ENCODE results near the gene GPD1.
"Not testable (repeated sequence)": the region's sequence is repeated elsewhere in the genome, so short reads cannot be mapped to it uniquely, and the experiment has no call there.

GPD1 gene

GRCh38 chr12:50074936-50075807 is 28.6 kb upstream of the GPD1 start:
- DNase-seq, result peak; percentile 44 to 71

- DNase-seq, result no peak
Observed at GRCh38 chr12:50075808-50076170, 28.0 kb upstream of the GPD1 start.

DNA sequence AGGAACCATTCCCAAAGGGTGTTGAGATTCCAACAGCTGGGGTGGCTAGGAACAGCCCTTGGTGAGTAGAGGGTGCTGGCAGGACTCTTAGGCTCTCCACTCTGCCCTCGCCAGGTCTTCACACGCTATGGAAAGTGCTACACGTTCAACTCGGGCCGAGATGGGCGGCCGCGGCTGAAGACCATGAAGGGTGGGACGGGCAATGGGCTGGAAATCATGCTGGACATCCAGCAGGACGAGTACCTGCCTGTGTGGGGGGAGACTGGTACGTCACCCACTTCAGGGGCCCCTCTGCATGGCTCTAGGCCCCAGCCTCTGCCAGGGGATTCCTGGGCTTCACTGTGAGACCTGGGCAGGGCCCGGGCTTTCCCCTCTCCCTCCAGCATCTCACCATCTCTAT is 26.7 kb upstream of the GPD1 start:
- no peak for DNase-seq

DNA sequence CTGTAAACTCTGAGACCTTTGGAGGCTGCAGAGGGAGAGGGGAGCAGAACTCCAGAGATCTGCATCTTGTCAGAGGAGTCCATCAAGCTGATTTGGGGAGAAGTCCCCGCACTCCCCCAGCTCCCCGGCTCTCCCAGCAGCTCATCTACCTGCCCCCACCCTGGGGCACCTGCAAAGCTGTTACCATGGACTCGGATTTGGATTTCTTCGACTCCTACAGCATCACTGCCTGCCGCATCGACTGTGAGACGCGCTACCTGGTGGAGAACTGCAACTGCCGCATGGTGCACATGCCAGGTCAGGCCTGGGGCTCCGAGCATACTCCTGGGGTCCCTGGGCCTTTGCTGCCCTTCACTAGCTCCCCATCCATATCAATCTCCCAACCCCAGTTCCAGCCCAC is 25.5 kb upstream of the GPD1 start:
- no peak for DNase-seq

DNA sequence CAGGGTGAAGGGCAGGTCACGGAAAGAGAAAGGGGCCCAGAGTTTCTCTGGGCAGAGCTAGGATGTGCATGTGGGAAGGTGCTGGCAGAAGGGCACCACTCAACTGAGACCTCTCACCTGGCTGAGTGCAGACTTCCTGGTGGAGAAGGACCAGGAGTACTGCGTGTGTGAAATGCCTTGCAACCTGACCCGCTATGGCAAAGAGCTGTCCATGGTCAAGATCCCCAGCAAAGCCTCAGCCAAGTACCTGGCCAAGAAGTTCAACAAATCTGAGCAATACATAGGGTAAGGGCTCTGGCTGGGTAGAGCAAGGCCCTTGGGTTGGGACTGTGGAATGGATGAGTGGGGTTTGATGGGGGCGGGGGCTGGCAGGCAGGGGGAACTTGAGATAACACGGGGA is 24.0 kb upstream of the GPD1 start:
- DNase-seq, result no peak

DNA sequence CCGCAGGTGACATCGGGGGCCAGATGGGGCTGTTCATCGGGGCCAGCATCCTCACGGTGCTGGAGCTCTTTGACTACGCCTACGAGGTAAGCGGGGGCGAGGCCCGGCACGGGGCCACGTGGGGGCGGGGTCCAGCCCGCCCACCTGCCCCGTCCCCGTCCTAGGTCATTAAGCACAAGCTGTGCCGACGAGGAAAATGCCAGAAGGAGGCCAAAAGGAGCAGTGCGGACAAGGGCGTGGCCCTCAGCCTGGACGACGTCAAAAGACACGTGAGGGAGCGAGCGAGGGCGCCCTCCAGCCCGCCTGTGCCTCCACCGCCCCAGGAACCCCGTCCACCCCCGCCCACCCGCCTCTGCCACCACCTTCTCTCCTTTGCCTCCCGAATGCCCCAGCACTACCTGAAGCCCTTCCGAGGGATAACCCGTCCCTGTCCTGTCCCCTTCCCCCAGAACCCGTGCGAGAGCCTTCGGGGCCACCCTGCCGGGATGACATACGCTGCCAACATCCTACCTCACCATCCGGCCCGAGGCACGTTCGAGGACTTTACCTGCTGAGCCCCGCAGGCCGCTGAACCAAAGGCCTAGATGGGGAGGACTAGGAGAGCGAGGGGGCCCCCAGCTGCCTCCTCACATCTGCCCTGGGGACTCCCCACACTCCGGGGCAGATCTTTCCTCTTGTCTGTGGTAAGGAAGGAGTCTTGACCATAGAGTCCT is 22.6 kb upstream of the GPD1 start:
- no peak for DNase-seq

DNA sequence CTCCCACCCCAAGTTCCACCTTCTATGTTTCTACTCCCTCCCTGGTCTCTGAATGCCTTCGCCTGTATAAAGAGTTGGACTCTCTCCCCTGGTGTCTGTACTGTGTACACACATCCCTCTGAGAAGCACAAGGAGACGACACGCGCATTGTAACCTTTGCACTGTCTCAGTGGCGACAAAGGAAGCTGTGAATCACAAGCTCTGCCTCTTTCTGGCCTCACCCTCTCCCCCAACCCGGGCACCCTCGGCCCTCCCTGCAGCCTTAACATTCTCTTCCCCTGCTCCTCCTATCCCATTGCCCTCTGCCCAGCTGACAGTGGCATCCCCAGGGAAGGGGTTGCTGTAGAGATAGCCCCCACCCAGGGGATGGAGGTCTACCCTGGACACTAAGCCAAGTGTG is 21.2 kb upstream of the GPD1 start:
- no peak for DNase-seq

DNA sequence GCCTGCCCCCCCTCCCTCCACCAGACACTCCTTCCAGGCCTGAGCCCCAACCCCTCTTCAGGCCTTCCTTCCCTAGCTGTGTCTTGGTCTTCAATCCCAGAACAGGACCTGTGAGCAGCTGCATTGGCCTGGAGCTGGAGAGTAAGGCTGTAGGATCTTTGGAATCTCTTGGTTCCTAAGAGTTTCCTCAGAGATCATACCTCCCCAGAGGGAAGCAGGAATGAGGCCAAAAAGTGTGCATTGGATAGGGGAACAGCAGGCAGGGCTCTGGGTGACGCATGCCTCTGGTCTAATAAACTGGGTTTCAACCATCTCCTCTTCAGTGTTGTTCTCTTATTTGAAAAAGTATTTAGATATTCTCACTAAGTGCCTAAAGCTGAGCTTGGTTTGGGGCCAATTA is 20.5 kb upstream of the GPD1 start:
- no peak for DNase-seq

DNA sequence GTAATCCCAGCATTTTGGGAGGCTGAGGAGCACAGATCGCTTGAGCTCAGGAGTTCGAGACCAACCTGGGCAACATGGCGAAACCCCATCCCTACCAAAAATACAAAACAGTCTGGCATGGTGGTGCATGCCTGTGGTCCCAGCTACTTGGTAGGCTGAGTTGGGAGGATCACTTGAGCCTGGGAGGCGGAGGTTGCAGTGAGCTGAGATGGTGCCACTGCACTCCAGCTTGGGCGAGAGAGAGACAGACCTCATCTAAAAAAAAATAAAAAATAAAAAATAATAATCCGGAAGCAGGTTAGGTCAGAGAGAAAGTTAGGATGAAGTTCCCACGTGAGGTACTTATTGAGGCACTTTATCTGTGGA is 19.4 kb upstream of the GPD1 start:
- DNase-seq, result not testable (repeated sequence)

DNA sequence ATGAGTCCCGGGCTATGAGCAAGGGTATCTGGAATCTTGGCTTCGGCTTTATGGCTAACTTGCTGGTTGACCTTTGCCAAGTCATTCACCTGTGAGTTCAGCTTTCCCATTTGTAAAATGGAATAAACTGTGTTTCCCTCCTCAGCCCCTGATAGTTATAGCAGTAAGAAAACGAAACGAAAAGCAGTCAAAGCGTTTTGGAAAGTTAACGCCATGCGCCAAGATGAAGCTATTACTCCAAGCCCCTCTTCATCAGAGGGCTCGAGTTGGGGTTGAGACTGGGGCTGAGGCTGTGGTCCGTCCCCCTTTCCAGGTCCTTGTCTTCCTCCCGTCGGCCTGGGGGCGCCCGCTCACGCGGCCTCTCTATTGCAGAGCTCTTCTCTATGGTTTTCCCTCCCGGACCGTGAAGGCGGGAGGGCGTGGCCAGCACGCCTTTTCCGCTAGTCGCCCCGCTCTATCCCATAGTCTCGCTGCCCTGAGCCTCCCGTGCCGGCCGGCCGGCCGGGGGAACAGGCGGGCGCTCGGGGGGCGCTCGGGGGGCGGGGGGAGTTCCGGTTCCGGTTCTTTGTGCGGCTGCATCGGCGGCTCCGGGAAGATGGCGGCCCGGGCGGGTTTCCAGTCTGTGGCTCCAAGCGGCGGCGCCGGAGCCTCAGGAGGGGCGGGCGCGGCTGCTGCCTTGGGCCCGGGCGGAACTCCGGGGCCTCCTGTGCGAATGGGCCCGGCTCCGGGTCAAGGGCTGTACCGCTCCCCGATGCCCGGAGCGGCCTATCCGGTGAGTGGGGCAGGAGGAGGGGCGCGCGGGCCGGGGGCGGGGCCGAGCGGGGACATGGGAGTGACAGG is 18.8 kb upstream of the GPD1 start, which contains the start of gene SMARCD1:
Gene SMARCD1 (plus strand): TSS at position 568 of the 840 bp plus-strand sequence. CDS start 28 bp downstream, at position 596.
- DNase-seq, result peak; percentile 87 to 92

DNA sequence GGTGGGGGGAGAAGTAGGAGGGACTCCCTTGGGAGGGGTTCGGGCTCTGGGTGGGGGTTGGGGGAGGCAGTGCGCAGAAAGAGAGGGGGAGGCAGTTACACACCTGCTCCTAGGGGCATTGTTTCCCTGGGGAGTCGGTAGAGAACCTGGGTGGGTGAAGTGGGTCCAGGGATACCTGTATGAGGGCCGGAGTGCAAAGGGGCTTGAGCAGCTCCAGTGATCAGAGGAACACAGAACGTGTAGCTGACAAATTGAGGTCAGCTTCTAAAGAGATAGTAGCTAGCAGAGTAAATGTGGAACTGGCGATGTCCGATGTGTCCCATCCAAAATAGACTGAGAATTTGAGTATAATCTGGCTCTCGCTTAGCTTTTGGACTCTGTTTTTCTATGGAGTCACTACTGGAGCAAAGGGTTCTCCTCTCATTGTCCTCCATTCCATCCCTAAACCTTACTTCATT is 18.2 kb upstream of the GPD1 start:
- no peak for DNase-seq

DNA sequence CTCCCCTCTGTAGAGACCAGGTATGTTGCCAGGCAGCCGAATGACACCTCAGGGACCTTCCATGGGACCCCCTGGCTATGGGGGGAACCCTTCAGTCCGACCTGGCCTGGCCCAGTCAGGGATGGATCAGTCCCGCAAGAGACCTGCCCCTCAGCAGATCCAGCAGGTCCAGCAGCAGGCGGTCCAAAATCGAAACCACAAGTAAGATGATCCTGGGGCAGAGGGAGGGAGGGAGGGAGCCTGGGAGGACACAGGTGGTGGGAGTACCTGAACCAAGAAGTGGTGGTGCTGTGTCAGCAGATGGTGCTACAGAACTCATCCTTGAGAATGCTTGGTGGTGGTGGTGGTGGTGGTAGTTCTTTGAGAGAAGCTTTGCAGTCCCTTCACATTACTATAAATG is 17.7 kb upstream of the GPD1 start:
- DNase-seq, result no peak

- no peak for DNase-seq
Observed at GRCh38 chr12:50087151-50087550, 16.7 kb upstream of the GPD1 start.

- DNase-seq, result peak in 1 of 2 experiments; percentile 11
Observed at GRCh38 chr12:50087995-50088394, 15.8 kb upstream of the GPD1 start.

DNA sequence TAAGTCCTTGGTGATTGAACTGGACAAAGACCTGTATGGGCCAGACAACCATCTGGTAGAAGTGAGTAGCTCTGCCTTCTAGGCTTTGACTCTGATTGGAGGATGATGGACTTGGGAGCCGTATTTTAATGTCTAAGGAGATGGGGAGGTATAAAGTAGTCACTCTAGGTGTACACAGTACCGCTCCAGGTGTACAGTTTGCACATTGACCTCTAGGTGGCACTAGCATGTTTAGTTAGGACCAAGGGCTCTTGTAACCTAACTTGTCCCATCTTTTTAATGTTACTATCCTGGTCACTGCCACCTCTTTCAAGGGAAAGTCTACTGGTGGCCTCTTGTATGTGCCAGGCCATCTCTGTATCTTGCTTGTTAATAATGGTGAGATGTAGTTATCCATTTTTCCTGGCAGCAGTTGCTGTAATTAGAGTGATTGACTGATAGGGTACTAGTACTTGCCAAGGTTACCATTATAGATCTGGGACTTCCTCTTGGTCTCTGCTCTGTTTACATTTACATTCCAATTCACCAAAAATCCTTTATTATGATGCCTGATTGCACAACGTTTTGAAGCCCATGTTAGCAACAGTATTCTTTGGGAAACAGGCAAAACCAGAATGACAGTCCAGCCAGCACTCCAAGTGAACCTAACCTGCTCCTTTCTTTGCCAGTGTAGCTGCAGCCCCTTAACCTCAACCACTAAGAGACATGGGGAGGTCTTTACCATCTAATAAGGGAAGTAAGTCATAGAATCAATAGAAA is 15.1 kb upstream of the GPD1 start:
- peak; percentile 34 to 61 for DNase-seq

GRCh38 chr12:50089730-50090129 is 14.1 kb upstream of the GPD1 start:
- DNase-seq, result no peak

GRCh38 chr12:50090391-50090790 is 13.4 kb upstream of the GPD1 start:
- DNase-seq, result no peak

- DNase-seq, result no peak
Observed at GRCh38 chr12:50097952-50098351, 5.9 kb upstream of the GPD1 start.

DNA sequence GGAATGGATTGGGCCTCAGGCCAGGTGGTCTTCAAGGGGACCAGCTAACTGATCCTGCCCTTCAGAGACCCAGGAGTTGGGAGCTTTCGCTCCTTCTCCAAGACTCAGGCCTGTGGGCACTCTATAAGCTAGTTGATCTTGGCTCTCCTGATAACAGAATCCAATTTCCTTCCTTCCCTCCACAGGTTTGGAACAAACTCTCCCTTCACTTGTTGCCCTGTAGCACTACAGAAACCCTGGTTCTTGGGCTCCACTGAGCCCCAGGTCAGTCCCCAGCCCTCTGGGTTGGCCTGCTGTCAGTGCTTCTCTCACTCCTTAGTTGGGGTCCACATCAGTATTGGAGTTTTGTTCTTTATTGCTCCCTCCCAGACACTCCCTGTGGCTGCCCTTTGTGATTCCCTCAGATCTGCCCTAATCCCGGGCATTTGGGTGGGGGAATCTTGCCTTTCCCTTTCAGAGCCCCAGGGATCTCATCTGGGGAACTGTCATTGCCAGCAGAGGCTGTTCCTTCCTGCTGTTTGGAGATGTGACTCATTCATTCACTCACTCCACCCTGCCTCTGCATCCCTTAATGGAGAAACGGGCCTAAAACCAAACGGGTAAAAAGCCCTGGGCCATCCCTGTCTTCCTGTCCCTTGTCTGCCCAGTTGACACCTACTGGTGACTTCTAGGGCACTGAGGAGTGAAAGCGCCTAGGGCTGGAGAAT is 4.4 kb upstream of the GPD1 start:
- DNase-seq, result no peak

DNA sequence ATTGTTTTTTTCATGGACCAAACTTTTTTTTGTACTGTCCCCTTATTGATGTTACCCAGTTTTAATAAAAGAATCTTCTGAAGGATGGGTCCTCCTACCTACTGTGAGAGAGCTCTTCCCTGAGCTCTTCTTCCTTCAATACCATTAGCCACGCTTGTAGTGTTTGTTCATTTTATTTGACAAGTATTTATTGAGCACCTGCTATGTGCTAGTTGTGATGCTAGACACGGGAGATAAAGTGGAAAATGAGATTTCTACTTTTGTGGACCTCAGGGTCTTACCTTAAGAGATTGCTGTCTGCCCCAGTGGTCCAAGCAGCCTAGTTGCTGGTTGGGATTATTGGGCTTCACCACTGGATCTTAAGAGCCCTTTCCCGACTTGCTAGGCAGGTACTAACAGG is 3.2 kb upstream of the GPD1 start:
- no peak for DNase-seq

DNA sequence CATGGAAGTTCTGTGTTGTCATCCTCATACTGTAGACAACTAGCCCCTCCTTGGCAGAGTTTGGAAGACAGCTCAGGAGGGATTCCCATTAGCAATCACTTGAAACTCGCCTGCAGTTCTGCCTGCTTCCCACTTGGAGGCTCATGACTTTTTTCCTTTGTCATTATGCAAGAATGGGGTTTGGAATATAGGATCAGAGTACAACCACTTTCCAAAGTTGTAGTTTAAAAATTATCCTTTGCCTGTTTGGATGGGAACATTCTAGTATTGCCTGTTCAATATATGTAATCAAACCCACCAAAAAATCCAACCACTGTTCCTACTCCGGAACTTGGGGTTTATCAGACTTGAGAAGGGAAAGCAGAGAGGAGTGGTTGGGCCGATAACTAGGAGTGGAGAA is 2.1 kb upstream of the GPD1 start:
- peak in 1 of 2 experiments; percentile 52 for DNase-seq

DNA sequence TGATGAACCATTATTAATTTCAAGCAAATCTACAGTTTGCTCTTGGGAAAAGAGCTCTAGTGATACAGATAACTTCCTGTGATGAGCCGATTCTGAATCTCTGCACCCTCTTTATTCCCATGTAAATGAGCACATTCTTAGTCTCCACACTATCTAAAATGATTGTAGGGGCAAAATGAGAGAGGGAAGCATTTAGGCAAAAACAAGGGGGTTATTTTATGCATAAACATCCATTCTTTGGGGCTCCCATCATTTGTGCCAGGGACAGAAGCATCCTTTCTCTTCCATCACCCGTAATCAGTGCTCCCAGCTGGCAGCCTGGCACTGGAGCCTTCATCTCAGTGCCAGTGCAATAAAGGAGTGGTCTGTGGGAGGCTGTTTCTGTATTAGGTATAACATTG is 1.7 kb upstream of the GPD1 start:
- DNase-seq, result no peak

Data from SW 1271 (cell line).